NCI-H187 treated with DMSO at 0.1 percent for 48 hours (cell line): ENCODE data around the gene TGM5.
A peak's percentile ranks its signal among the peaks of the same experiment; 100 is the strongest.

ENCODE experiments used
- DNase-seq: peaks from one replicate; lab custom pipeline; 2025; lab: John Stamatoyannopoulos, UW

The TGM5 gene

DNA sequence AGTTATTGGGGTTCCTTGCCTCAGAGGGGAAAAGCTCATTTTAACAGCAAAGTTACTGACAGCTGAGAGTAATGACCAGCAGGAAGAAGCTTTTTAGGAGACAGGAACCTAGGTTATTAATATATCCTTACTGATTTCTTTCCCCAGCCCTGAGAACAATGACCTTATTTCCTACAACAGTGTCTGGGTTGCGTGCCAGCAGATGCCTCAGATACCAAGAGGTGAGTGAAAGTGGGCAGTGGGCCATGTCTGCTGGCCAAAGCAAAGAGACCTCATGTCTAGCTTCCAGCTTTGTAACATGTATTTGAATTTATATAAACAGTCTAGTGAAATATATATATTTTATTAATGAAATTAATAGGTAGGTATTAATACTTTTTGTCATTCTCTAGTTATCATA is 76.5 kb downstream of the TGM5 start:
- DNase-seq = no peak

GRCh38 chr15:43189296-43189695 is 77.4 kb downstream of the TGM5 start:
- DNase-seq = no peak

GRCh38 chr15:43187544-43188155 is 79.1 kb downstream of the TGM5 start:
- no peak for DNase-seq

DNA sequence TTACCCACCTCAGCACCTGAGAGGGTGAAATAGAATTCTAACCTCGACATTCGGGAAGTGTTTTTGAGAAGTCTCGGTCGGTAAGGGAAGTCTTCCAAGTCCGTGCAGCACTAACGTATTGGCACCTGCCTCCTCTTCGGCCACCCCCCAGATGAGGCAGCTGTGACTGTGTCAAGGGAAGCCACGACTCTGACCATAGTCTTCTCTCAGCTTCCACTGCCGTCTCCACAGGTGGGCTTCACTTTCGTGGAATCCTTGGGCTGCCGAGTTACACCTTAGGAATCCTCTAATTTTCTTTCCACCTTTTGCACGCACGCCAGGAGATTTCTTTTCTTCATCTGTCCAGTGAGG is 80.8 kb downstream of the TGM5 start:
- DNase-seq = no peak

- peak; percentile 33 for DNase-seq
Observed at GRCh38 chr15:43185157-43186002, 81.3 kb downstream of the TGM5 start, which contains the start of gene CCNDBP1. CCNDBP1 (plus strand) TSS chr15:43185403; CDS start chr15:43185499, 96 bp downstream.

- no peak for DNase-seq
Observed at GRCh38 chr15:43184407-43185124, 82.2 kb downstream of the TGM5 start.

- DNase-seq = no peak
Observed at GRCh38 chr15:43183270-43183669, 83.5 kb downstream of the TGM5 start.
